HG03025 (cell line): ENCODE data around the gene DKK3.

ENCODE experiments used
- ATAC-seq: cut with Tn5 transposase; IDR thresholded peaks from one replicate; pipeline ENCODE4 v1.9.1; 2021; ENCODE audit warnings: mild to moderate bottlenecking, moderate library complexity; ENCODE audit not compliant: unreplicated experiment, low FRiP score

Gene DKK3

GRCh38 chr11:11985016-11985715, 23.3 kb downstream of the DKK3 start:
- no peak for ATAC-seq

GRCh38 chr11:11984563-11984962, 23.9 kb downstream of the DKK3 start:
- no peak for ATAC-seq

- no peak for ATAC-seq
Measured at GRCh38 chr11:11983427-11983826, 25.0 kb downstream of the DKK3 start.

- no peak for ATAC-seq
Measured at GRCh38 chr11:11982975-11983374, 25.5 kb downstream of the DKK3 start.

- no peak for ATAC-seq
Measured at GRCh38 chr11:11982461-11982860, 26.0 kb downstream of the DKK3 start.

- ATAC-seq: no peak
Measured at GRCh38 chr11:11981840-11982239, 26.6 kb downstream of the DKK3 start.

- ATAC-seq: no peak
Measured at GRCh38 chr11:11981364-11981763, 27.1 kb downstream of the DKK3 start.

- no peak for ATAC-seq
Measured at GRCh38 chr11:11980841-11981308, 27.6 kb downstream of the DKK3 start.

- ATAC-seq: no peak
Measured at GRCh38 chr11:11980200-11980599, 28.2 kb downstream of the DKK3 start.

- ATAC-seq: no peak
Measured at GRCh38 chr11:11979488-11980117, 28.8 kb downstream of the DKK3 start.

GRCh38 chr11:11978792-11979487, 29.5 kb downstream of the DKK3 start:
- no peak for ATAC-seq

GRCh38 chr11:11978098-11978637, 30.3 kb downstream of the DKK3 start:
- ATAC-seq: no peak

- ATAC-seq: no peak
Measured at GRCh38 chr11:11977206-11977938, 31.1 kb downstream of the DKK3 start.

- no peak for ATAC-seq
Measured at GRCh38 chr11:11976481-11977127, 31.8 kb downstream of the DKK3 start.

GRCh38 chr11:11975201-11976092, 33.0 kb downstream of the DKK3 start:
- no peak for ATAC-seq

- ATAC-seq: no peak
Measured at GRCh38 chr11:11973866-11974265, 34.6 kb downstream of the DKK3 start.

GRCh38 chr11:11973361-11973800, 35.0 kb downstream of the DKK3 start:
- no peak for ATAC-seq

- ATAC-seq: no peak
Measured at GRCh38 chr11:11972730-11973341, 35.6 kb downstream of the DKK3 start.
